Measurements from ENCODE around the gene RELT. TPM values are rescaled to one million over a fixed set of nuclear protein-coding genes. Genes with fewer than 3 reads are reported as not detected.

The RELT gene
- total RNA-seq, result 3.9 and 9.8 TPM in 2 replicates

GRCh38 chr11:73376160-73376802 is at the start of gene RELT:
RELT (plus strand) TSS chr11:73376399; CDS start chr11:73389137, 12,738 bp downstream.

Other genes starting within 250 kb of the RELT start
- 13.8 and 28.1 TPM in 2 replicates for gene FCHSD2, start 234.1 kb upstream of the RELT start, total RNA-seq
- 0.97 and 4.8 TPM in 2 replicates for gene P2RY2, start 158.1 kb upstream of the RELT start, total RNA-seq
- not detected in 2 replicates for gene P2RY6, start 104.1 kb upstream of the RELT start, total RNA-seq
- gene ARHGEF17, start 68.1 kb upstream of the RELT start, total RNA-seq, result 16.2 and 49.5 TPM in 2 replicates
- gene FAM168A, start 221.7 kb downstream of the RELT start, total RNA-seq, result 5.3 and 18.3 TPM in 2 replicates

Data from bladder microvascular endothelial cell (primary cell).